HG03558 (cell line): ENCODE data around the gene AUTS2.

Source experiments
- ATAC-seq: cut with Tn5 transposase; IDR thresholded peaks from one replicate; pipeline ENCODE4 v1.9.1; 2021; ENCODE audit warnings: moderate number of reproducible peaks; ENCODE audit not compliant: unreplicated experiment; ENCODE audit errors: extremely low read depth

The AUTS2 gene

DNA sequence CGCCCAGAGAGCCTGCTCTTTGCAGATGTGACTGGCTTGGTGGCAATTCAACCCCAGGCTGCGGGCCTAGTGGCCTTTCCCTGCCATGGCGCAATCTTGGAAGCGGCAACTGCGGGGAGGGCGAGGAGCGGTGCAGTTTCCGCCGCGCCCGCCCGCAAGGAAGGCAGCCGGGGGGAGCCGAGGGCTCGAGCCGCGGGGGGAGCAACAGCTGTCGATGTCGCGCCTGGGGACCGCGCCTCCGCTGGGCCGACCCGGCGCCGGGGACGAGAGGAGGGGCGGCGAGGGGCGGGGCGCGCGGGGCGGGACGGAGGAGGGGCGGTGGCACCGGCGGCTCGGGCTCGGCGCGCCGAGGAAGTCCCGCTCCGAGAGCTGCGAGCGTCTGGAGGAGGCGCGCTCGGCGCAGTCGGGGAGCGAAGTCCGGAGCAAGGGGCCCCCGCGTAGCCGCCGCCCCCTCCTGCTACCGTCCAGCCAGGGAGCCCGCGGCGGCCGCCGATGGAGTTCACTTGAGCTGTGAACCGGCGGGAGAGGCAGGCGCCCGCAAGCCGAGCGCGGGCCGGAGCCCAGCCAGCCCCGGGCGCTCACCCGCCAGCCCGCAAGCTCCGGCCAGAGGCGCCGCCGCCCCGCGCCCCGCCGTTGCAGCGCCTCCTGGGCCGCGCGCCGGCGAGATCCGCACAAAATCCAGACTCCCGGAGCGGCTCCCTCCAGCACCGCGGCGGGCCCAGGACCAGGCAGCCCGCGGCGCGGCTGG lies 1095.6 kb downstream of the AUTS2 start:
- ATAC-seq, result no peak

DNA sequence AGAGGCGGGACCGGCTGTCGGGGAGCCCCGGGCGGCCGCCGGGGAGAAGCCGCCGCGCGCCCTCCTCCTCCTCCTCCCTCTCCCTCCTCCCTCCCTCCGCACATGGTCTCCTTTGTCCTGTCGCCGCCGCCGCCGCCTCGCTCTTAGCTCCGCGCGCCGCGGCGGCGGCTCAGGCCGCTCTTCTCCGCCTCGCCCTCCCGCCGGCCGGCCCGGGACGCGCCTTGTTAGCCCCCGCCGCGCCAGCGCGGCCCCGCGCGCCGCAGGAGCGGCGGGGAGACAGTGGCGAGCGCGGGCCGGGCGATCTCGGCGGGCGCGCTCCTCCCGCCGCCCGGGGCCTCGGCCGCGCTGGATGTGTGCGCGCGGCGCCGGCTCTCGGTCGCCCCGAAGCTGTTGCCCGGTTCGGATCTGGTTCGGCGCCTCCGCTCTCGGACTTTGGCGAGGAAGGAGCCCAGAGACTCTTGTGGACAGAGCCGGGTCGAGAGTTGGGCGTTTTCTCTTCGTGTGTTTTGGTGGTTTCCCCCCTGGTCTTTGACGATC lies 1096.2 kb downstream of the AUTS2 start:
- no peak for ATAC-seq

- no peak for ATAC-seq
These were observed 1096.9 kb downstream of the AUTS2 start for GRCh38 chr7:70694971-70695794.

GRCh38 chr7:70695795-70696083 lies 1097.5 kb downstream of the AUTS2 start:
- ATAC-seq, result no peak

GRCh38 chr7:70696201-70696754 lies 1098.0 kb downstream of the AUTS2 start:
- no peak for ATAC-seq

DNA sequence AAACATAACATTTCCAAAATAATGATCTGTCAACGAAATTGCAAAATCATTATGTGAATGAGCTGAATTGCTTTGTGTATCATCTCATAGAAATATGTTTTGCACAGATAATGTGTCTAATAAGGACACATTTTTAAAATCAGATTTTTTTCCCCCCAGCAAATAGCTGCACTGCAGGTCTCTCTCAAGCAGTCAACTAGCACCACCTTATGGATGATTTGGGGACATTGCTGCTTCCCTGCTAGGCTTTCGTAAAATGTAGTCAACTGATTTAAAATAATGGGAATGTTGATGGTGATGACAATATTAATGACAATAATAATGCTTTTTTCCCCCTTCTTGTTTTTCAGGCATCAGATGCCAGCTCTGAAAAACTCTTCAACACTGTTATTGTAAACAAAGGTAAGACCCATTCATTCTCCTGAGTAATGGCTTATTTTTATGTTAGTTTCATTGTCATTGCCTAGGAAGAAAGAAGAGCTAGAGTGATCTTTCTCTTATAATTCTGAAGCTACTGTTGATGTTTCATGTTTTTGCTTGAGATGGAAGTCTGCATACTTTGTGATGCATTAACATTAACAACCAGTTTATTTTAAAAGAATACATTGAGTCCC lies 1100.1 kb downstream of the AUTS2 start:
- no peak for ATAC-seq

GRCh38 chr7:70699271-70699670 lies 1101.0 kb downstream of the AUTS2 start:
- ATAC-seq, result no peak

DNA sequence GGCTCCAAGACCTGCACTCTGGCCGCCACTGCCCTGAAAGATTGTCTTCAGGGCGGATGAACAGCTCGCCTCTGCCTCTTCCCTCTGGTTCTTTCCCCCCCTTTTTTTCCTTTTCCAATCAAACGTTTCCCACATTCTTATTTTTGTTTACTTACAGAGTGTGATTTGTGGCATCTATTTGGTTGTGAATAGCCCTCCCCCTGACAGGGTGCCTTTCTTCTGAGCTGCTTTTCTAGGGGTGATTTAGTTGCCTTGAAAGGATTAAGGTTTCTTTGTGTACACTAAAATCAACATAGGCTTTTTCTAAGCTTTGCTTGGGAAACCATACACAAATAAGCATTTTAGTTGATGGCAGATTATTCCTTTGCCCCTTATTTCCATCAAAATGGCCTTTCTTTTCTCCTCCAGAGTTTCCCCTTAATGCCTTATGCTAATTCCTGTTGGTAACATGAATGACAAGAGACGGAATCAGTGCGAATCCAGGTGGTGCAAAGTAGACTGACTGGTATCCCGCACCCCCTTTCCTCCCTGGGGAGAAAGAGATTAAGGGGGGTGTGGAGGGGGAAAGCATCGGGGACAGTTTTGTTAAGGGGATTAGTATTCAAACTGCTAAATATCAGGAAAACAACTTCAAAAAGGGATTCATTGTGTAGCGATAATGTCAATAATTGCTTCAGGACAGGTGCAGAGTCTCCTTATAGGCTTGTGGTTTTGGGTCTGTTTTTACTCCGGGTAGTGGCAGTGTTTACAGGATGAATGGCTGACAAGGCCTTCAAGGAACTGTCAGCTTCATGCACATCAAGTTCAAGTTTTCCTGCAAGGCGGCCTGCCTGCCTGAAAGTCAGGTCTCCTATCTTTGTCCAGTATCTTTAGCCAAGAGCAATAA lies 1102.0 kb downstream of the AUTS2 start:
- ATAC-seq, result no peak

DNA sequence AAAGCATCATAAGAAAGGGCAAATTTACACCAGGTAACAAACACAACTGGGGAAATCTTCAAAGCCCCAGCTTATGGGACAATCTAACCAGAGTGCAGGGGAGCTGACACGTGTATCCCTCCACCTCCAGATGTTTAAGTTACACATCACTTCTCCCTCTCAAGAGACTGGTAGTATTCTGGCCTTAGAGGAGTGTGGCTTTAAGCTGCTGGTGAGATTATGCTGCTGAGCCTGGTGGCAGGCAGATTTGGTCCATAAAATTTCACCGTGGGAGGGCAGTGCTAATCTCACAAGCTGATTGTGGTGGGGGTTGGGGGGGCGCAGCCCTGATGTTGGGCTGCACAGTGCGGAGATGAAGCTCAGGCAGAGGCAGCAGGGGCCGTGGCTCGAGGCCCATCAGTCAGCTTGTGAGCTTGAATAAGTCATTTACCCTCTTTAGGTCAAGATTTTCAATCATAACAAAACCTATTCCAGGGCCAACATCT lies 1102.7 kb downstream of the AUTS2 start:
- no peak for ATAC-seq

GRCh38 chr7:70701477-70701876 lies 1103.2 kb downstream of the AUTS2 start:
- no peak for ATAC-seq

DNA sequence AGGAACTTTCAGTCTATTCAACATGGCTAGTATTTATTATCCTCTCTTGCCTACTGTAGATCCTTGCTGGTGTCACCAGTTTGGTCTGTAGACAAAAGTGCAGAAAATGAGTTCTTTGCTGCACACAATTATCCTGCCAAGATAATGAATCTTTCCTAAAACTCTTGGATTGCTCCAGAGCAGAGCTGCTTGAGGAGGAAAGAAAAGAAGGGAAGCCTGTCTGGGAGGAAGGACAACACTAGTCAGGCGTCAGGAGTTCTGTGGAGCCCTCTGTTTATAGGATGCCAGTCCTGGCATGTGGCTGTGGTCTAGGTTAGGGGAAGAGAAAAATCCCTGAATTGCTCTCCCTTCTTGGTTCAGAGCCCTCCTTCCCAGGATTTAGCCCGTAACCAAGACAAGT lies 1103.7 kb downstream of the AUTS2 start:
- ATAC-seq, result no peak

- no peak for ATAC-seq
These were observed 1105.5 kb downstream of the AUTS2 start for GRCh38 chr7:70703785-70704184.

- no peak for ATAC-seq
These were observed 1106.6 kb downstream of the AUTS2 start for GRCh38 chr7:70704831-70705346.

GRCh38 chr7:70706204-70706603 lies 1107.9 kb downstream of the AUTS2 start:
- no peak for ATAC-seq

DNA sequence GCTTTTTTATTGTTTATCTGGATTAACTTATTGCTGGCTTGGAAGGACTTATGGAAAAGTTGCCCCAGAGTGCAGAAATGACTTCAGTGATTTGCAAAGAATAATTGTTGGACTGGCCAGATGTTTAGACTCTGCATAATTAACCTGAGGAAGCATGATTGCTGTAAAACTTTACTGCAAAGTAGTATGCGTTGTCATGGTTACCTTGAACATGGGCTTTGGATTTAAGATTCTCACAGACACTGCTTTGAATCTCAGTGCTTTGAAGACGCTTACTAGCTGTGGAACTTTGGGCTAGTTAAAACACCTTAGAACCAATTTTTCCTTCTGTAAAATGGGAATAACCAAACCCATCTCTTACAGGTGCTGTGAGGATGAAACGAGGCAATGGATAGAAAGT lies 1108.4 kb downstream of the AUTS2 start:
- no peak for ATAC-seq

GRCh38 chr7:70707823-70708243 lies 1109.6 kb downstream of the AUTS2 start:
- ATAC-seq, result no peak

DNA sequence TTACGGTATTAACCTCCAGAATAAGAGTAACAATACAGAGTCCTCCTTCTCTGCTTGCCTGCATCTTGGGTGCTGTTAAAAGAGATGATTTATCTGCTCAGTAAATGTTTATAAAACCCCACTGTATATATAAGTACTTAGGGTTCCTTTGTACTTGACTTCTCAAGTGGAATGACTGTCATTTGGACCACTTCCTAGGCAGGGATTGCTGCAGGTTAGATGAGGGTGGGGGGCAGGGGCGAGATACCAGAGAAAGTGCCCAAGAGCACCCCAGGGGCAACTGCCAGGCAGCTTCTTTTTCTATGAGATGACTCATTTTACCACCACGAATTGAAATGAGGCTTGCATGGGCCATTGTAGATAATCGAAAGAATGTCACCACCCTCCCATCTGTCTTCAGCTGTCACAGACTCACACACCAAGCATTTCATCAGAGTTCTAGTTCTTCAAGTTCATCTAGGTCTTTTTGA lies 1111.8 kb downstream of the AUTS2 start:
- ATAC-seq, result no peak

- ATAC-seq, result no peak
These were observed 1112.4 kb downstream of the AUTS2 start for GRCh38 chr7:70710651-70711050.

DNA sequence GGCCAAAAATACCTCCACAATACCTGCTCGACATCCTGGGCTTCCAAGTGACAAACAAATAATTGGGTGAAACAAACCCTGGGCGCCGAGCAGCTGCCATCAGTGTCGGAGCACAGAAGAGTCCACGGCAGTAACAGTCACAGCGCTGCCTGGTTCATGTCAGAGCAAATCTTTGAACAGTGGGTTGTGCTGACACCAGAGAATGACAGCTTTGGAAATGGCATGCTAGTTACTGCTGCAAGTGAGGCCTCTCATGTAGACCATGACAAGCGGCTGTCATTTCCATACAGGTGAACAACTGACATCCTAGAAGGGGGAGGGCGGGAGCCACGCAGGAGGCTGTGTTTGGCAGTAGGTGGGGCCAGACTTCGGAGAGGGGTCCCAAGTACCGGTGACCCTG lies 1113.2 kb downstream of the AUTS2 start:
- no peak for ATAC-seq
